ENCODE results near the gene SEC14L5.

GRCh38 chr16:4989391-4990006, 31.4 kb downstream of the SEC14L5 start:
- TF ChIP-seq PML (IDR thresholded peaks at IDR 0.05; ENCODE audit: low read length) (no peak), SMC3 (IDR thresholded peaks at IDR 0.05; ENCODE audit: borderline replicate concordance, low read length) (no peak), RELB (IDR thresholded peaks at IDR 0.05; ENCODE audit: low read depth) (no peak), PKNOX1 (IDR thresholded peaks at IDR 0.05) (no peak), POLR2A (IDR thresholded peaks at IDR 0.05; ENCODE audit: low read depth, low read length) (no peak)

Measured in GM12878 (cell line).